GM18951 (cell line): Measurements from ENCODE around the gene CELSR3.

ENCODE experiments used
- POLR2A ChIP-seq: IDR thresholded peaks from 4 replicates; pipeline ENCODE4 v1.6.1; 2011; ENCODE audit warnings: mild to moderate bottlenecking; ENCODE audit not compliant: insufficient read length, insufficient read depth; ENCODE audit errors: extremely low read depth
- in situ Hi-C: fragments of 300-500 bp; cut with MboI; formaldehyde crosslinking; loops from one replicate; pipeline ENCODE4 v1.12.0; 2022; ENCODE audit warnings: low sequenced_read_pairs, mixed read lengths, inconsistent platforms; ENCODE audit not compliant: unreplicated experiment

Gene CELSR3

DNA sequence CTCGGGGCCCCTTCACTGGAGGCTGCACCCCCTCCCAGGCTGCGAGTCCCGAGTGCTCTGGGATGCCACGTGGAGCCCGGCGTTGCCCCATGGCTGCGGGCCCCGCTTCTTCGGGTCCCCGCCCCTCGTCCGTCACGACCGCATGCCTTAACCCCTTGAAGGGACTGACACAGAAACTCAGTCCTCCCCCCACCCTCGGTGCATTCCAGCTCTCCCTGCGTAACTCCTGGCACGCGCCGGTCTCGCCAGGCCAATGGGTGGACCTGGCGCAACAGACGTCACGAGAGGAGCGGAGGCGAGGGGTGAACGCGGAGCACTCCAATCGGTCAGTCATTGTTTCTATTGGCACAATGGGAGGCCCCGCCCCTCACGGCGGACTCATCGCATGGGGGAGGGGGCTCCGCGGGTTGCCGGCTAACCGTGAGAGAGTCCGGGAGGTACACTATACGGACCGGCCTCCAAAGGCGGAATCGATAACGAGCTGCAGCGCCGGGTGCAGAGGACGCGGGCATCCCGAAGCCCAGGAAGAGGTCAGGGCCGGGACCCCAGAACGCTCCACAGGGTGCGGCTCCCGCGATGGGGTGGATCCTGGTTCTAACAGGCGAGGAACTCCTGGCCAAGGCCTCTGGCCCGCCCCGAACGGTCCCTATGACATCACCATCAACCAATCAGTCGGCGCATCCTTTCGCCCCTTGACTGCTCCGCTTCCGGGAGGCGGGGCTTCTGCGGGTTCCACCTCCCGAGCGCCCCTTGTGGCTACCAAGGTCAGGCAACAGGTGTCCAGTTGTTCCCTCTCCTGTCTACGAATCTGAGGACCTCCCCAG, 1.0 kb upstream of the CELSR3 start:
- in situ Hi-C loops = no loop called here
- peak; percentile 53 for TF ChIP-seq POLR2A

DNA sequence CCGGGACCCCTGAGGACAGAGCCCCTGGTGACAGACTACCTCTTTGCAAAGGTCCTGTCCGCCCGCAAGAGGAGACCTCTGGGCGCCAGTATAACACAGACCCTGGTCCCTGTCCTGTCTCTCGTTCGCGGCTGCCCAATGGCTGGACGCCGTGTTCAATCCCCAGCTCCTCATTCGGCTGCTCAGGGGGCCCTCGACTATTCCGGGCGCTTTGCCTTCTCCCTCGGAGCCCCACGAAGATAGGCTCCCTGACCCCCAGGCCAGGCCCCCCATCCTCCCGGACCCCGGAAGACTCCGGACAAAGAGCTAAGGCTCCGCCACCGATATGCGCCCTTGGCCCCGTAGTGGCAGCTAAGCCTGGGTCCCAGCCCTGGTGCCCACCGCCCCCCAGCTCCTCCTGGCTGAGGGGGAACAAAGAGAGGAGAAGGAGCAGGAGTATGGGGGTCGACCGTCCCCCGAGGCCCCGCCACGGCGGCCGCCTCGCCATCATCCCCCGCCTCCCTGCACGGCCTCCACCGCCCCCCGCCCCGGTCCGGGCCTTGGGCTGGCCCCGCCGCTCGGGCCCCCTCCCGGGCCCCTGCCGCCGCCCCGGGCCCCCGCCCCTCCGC, 437 bp downstream of the CELSR3 start:
- in situ Hi-C loops = no loop called here
- TF ChIP-seq POLR2A = no peak

DNA sequence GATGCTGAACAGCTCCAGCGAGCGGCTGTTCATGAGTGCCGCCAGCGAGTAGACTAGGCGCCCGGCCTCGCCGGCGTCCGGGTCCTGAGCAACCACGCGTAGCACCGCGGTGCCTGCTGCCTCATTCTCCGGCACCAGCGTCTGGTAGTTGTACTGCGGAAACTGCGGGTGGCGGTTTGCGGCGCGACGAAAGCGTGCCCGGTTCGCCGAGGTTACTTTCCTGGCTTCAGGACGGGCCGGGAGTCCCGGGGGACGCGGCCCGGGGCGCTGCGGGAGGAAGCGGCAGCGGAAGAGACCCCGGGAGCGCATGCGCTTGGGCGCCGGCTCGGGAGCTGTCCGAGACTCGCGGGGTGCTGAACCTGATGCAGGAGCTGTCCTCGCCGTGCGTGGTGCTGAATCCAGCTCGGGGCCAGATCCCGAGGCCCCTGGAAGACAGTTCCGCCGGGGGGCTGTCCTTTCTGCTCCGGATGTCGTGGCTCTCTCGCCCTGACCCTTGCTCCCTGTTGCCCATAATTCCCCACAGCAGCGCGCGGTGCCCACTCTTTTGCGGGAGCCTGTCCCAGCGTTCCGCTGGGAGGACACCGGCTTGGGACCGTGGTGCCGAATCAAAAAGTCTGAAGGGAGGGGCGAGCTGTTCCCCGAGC, 1.1 kb downstream of the CELSR3 start:
- TF ChIP-seq POLR2A = no peak
- in situ Hi-C loops = no loop called here

DNA sequence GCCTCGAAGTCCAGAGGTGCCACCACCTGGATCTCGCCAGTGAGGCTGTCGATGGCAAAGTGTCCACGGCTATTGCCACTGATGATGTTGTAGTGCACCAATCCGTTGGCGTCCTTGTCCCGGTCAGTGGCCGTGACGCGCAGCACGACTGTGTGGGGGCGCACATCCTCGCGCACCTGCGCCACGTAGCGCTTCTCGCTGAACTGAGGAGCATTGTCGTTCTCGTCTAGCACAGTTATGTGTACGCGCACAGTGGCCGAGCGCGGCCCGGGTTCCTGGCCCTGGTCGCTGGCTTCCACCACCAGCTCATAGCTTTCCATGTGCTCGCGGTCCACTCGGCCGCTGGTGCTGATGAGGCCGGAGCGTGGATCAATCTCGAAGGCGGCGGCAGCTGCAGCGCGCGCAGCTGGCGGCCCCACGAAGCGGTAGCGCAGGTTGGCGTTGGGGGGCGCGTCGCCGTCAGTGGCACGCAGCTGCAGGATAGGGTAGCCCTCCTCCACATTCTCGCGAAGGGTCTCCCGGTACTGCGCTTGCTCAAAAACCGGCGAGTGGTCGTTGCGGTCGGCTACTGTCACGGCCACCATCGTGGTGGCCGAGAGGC, 1.8 kb downstream of the CELSR3 start:
- in situ Hi-C loops = no loop called here
- TF ChIP-seq POLR2A = no peak

DNA sequence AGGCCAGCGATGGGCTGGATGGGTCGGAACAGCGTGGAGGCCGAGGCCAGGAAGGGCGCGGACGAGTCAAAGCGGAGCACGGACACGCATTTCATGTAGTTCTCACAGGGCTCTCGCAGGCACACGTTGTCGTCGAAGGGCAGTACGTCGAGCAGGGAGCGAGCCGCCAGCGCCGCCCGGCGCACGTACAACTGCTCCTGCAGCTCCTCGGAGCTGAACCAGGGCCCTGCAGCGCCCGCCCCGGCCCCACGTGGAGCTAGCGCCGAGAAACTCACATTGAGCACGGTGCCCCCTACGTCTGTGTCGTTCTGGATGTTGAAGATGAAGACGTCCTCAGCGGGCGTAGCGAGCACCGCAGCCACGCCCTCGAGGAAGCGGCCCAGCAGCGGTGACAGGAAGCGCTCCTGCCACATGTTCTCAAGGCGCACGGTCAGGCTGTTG, 5.8 kb downstream of the CELSR3 start:
- TF ChIP-seq POLR2A = no peak
- in situ Hi-C loops = no loop called here

DNA sequence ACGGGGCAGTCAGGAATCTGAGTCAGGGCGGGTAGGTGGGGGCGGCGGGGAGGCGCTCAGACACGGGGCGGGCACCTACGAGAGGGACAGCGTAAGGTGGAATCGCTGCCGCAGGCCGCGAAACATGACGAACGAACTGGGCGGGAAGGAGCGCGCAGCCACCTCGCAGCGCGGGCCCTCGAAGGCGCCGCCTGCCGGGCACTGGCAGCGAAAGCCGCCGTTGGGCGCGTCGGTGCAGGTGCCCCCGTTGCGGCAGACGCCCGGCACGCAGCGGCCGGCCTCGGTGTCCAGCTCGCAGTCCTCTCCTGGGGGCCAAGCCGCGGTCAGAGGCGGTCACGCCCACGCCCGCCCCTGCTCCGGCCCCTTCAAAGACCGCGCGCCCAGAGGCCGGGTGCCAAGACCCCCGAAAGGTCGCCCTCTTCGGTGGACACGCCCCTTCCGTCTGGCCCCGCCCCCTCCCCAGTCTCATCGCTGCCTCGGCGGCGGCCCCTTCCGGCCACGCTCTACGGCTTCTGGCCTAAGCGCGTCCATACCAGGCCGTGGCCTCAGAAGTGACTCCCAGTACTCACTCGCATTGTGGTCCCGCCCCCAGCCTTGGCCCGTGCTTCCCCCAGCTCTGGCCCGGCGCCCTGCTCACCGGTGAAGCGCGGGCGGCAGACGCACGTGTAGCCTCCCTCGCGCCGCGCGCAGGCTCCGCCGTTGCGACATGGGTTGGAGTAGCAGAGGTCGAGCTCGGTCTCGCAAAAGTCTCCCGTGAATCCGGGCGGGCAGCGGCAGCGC, 6.4 kb downstream of the CELSR3 start:
- peak; percentile 32 for TF ChIP-seq POLR2A
- in situ Hi-C loops = no loop called here

DNA sequence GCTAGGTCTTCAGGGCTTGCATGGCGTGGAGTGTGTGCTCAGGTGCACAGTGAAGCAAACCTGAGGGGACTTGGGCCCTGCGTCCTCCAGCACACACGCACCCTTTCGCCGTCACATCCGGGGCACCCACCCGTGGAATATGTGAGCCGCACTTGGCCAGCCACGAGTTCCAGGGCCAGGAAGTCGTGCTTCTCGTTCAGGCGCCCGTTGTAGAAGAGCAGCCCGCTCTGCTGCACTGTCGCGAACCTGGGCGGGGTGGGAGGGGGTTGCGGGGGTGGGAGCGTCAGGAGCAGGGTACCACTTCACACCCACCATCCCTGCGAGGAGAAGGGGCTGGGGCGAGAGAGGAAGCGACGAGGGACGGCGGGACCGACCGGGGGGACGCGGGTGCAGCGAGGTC, 7.1 kb downstream of the CELSR3 start:
- TF ChIP-seq POLR2A = no peak
- in situ Hi-C loops = no loop called here

DNA sequence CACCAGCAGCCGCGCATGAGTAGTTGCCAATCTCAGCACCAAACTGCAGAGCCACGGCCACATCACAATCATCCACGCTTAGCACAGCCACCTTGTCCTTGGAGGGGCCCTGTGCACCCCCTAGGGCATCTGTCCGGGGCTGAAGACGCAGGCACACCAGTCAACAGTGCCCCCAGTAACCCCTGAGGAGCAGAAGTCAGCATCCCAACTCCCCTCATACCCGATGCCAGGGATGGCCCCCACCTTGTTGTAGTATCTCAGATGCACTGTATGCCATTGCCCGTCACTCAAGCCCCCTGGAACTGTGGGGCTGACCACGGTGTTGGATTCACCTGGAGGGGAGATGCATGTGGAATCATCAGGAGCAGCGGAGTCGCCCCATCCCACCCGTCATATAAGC, 7.6 kb downstream of the CELSR3 start:
- in situ Hi-C loops = no loop called here
- TF ChIP-seq POLR2A = no peak

DNA sequence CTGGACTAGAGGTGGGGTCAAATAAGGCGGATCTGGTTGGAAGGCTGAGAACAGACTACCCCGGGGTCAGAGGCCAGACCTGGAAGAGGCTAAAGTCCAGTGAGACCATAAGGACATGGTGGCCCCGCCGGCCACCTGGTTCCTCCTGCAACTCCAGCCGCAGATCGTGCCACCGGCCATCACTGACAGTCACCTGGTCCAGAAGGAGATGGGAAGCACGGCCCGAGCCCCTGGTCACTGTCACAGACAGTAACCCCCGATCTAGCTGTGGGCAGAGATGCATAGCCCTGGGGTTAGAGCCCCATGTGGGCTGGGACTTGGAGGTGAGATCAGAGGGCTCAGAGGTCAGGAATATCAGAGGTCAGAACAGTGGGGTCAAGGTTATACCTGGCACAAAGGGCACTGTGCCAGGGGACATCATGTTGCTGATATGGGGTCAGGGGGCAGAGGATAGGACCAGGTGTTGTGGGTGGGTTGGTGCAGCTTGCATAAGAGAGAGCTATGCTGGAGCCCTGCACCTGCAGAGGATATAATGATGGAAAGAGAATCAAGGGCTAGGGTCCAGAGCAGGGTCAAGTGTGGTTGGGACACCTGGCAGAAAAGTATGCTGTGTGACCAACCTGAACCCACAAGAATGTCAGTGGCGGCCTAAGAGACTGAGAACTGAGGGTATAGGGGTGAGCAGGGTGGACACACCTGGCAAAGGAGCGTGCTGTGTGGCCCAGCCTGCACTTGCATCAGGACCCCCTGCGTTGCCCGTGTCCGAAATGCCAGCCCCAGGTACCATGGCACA, 9.6 kb downstream of the CELSR3 start:
- in situ Hi-C loops = no loop called here
- TF ChIP-seq POLR2A = no peak

DNA sequence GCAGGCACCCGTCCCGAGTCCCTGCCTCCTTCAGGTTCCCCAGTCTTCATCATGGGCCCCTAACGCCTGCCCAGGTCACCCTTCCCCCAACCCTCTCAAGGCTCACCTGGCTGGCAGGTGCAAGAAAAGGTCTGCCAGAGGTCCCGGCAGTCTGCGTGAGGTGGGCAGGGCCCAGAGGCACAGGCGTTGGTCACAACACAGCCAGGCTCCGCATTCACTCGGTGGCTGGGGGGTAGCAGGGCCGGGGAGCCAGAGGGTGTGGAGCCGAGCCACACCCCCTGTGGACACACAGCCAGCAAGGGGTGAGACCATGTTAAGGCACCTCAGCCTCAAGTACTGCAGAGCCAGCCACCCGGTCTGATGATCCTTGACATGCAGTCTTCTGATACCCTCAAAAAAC, 10.9 kb downstream of the CELSR3 start:
- no peak for TF ChIP-seq POLR2A
- in situ Hi-C loops = no loop called here

DNA sequence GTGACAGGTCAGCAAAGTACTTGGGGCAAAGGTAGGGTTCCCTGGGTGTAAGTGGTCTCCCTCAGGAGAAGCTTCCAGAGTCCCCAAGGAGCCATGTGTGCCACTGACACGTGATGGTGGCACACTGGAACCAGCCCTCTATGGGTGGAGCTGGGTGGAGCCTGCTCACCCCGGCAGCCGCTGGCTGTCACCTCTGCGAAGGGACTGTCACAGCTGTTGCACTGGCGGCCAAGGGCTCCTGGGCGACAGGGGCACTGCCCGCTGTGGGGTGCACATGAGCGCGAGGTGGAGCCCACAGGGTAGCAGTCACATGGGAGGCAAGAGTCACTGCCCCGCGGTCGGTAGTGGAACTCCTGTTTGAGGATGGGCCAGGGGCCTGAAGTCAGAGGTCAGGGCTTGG, 12.0 kb downstream of the CELSR3 start:
- in situ Hi-C loops = no loop called here
- no peak for TF ChIP-seq POLR2A

DNA sequence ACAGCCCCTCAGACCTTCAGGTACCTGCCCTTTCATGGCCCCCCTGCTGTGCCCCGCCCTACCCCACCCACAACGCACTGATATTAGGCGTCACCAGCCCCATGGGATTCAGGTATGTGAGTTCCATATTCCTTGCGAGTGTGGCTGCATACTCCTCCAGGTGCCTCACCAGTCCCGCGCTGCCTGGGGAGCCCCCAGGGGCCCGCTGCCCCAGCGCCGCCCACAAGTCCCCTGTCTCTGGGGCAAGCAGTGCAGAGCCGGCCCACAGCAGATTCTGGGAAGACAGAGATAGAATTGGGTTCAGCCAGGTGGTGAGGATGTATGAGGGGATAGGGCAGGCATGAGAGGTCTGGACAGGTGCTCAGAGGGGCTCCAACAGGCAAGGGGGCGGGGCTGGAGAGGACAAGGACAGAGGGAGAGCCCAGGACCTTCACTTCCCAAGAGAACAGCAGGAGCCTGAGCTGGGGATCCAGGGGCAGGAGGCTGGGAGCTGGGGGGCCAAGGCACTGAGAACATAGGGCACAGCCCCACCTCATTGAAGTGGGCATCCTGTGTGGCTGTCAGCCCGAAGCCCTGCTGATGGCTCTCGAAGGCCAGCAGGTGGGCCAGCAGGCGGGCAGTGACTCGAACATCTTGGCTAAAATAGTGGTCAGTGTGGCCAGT, 14.4 kb downstream of the CELSR3 start:
- in situ Hi-C loops = no loop called here
- no peak for TF ChIP-seq POLR2A
